H1 (cell line): ENCODE measurements around the gene ENPEP. TPM values are rescaled to one million over a fixed set of nuclear protein-coding genes. Genes with fewer than 3 reads are reported as not detected.

ENCODE experiments used
- ATF2 ChIP-seq: IDR thresholded peaks from 2 replicates; pipeline ENCODE4 v1.6.1; 2012; ENCODE audit warnings: low read length, inconsistent platforms
- CEBPB ChIP-seq: IDR thresholded peaks from 2 replicates; pipeline ENCODE4 v1.6.1; 2012; ENCODE audit warnings: low read depth, low read length
- CHD2 ChIP-seq: IDR thresholded peaks from 2 replicates; pipeline ENCODE4 v1.6.1; 2012; ENCODE audit warnings: low read length, improper control_type of control experiment
- FOSL1 ChIP-seq: IDR thresholded peaks from 2 replicates; pipeline ENCODE4 v1.6.1; 2011; ENCODE audit warnings: mild to moderate bottlenecking, low read depth, low read length, moderate library complexity; ENCODE audit not compliant: insufficient read depth
- HDAC2 ChIP-seq, 2 experiments: fragments of 300-600 bp in 1 of 2; sonication (generic) in 1 of 2; IDR thresholded peaks; 2 replicates each; pipeline ENCODE4 v1.6.1; 2011 to 2012; ENCODE audit warnings: low read depth in 2 of 2, low read length in 2 of 2, mild to moderate bottlenecking in 2 of 2, moderate library complexity in 2 of 2, borderline replicate concordance in 1 of 2, inconsistent platforms in 1 of 2
- KDM5A ChIP-seq: fragments of 200-600 bp; IDR thresholded peaks from 2 replicates; pipeline ENCODE4 v1.7.1; 2012; ENCODE audit warnings: mild to moderate bottlenecking, low read length, inconsistent platforms, mixed read lengths
- POLR2A ChIP-seq, 2 experiments: IDR thresholded peaks; 1 replicate in 1 of 2; 2 replicates in 1 of 2; pipeline ENCODE4 v1.6.1; 2011; ENCODE audit warnings: low read depth in 2 of 2, low read length in 2 of 2, mild to moderate bottlenecking in 2 of 2; ENCODE audit errors: control extremely low read depth in 1 of 2
- SIN3A ChIP-seq, 2 experiments: IDR thresholded peaks in 1 of 2; conservative IDR thresholded peaks in 1 of 2; 2 replicates each; pipeline ENCODE4 v1.6.1; 2011 to 2012; ENCODE audit warnings: low read length in 2 of 2, improper control_type of control experiment in 1 of 2, low read depth in 1 of 2, mild to moderate bottlenecking in 1 of 2
- SIRT6 ChIP-seq: IDR thresholded peaks from one replicate; pipeline ENCODE4 v1.7.1; 2012; ENCODE audit warnings: low read length, inconsistent platforms
- SIX5 ChIP-seq: IDR thresholded peaks from 2 replicates; pipeline ENCODE4 v1.6.1; 2011; ENCODE audit warnings: mild to moderate bottlenecking, low read depth, low read length
- polyA plus RNA-seq, 7 experiments: library from polyadenylated mRNA; depleted of rRNA in 3 of 7; stranded (reverse) in 5 of 7; unstranded in 2 of 7; fragments of >200 nt in 5 of 7; fragments of 200-250 nt in 2 of 7; gene quantifications; 1 replicate in 5 of 7; 2 replicates in 1 of 7; 4 replicates in 1 of 7; pipeline versions ENCODE4 v1.2.1 to v1.2.3, GENCODE V29; 2011 to 2013; ENCODE audit warnings: missing spikeins in 2 of 7, mixed read lengths in 2 of 7
- total RNA-seq: library from RNA; stranded (reverse); fragmentation: NEBNext Ultra II Directional; extraction: Animal tissue kit (Norgen Biotek cat#: 25700); gene quantifications from 2 replicates; pipeline ENCODE4 v1.2.1, GENCODE V29; 2021
- TF ChIP-seq, protein P1 (sequence below): fragments of 300-600 bp; sonication (generic); IDR thresholded peaks from 2 replicates; pipeline ENCODE4 v1.7.1; 2012; ENCODE audit warnings: low read length, moderate library complexity, mild to moderate bottlenecking, inconsistent platforms; ENCODE audit not compliant: insufficient replicate concordance

ENPEP gene
- total and polyA plus RNA-seq, 2 of the 8 experiments (the other 6 are each of a cell fraction or from before 2014, with no cell fraction given): 0.09 to 0.61 TPM

- TF ChIP-seq, protein P1, sequence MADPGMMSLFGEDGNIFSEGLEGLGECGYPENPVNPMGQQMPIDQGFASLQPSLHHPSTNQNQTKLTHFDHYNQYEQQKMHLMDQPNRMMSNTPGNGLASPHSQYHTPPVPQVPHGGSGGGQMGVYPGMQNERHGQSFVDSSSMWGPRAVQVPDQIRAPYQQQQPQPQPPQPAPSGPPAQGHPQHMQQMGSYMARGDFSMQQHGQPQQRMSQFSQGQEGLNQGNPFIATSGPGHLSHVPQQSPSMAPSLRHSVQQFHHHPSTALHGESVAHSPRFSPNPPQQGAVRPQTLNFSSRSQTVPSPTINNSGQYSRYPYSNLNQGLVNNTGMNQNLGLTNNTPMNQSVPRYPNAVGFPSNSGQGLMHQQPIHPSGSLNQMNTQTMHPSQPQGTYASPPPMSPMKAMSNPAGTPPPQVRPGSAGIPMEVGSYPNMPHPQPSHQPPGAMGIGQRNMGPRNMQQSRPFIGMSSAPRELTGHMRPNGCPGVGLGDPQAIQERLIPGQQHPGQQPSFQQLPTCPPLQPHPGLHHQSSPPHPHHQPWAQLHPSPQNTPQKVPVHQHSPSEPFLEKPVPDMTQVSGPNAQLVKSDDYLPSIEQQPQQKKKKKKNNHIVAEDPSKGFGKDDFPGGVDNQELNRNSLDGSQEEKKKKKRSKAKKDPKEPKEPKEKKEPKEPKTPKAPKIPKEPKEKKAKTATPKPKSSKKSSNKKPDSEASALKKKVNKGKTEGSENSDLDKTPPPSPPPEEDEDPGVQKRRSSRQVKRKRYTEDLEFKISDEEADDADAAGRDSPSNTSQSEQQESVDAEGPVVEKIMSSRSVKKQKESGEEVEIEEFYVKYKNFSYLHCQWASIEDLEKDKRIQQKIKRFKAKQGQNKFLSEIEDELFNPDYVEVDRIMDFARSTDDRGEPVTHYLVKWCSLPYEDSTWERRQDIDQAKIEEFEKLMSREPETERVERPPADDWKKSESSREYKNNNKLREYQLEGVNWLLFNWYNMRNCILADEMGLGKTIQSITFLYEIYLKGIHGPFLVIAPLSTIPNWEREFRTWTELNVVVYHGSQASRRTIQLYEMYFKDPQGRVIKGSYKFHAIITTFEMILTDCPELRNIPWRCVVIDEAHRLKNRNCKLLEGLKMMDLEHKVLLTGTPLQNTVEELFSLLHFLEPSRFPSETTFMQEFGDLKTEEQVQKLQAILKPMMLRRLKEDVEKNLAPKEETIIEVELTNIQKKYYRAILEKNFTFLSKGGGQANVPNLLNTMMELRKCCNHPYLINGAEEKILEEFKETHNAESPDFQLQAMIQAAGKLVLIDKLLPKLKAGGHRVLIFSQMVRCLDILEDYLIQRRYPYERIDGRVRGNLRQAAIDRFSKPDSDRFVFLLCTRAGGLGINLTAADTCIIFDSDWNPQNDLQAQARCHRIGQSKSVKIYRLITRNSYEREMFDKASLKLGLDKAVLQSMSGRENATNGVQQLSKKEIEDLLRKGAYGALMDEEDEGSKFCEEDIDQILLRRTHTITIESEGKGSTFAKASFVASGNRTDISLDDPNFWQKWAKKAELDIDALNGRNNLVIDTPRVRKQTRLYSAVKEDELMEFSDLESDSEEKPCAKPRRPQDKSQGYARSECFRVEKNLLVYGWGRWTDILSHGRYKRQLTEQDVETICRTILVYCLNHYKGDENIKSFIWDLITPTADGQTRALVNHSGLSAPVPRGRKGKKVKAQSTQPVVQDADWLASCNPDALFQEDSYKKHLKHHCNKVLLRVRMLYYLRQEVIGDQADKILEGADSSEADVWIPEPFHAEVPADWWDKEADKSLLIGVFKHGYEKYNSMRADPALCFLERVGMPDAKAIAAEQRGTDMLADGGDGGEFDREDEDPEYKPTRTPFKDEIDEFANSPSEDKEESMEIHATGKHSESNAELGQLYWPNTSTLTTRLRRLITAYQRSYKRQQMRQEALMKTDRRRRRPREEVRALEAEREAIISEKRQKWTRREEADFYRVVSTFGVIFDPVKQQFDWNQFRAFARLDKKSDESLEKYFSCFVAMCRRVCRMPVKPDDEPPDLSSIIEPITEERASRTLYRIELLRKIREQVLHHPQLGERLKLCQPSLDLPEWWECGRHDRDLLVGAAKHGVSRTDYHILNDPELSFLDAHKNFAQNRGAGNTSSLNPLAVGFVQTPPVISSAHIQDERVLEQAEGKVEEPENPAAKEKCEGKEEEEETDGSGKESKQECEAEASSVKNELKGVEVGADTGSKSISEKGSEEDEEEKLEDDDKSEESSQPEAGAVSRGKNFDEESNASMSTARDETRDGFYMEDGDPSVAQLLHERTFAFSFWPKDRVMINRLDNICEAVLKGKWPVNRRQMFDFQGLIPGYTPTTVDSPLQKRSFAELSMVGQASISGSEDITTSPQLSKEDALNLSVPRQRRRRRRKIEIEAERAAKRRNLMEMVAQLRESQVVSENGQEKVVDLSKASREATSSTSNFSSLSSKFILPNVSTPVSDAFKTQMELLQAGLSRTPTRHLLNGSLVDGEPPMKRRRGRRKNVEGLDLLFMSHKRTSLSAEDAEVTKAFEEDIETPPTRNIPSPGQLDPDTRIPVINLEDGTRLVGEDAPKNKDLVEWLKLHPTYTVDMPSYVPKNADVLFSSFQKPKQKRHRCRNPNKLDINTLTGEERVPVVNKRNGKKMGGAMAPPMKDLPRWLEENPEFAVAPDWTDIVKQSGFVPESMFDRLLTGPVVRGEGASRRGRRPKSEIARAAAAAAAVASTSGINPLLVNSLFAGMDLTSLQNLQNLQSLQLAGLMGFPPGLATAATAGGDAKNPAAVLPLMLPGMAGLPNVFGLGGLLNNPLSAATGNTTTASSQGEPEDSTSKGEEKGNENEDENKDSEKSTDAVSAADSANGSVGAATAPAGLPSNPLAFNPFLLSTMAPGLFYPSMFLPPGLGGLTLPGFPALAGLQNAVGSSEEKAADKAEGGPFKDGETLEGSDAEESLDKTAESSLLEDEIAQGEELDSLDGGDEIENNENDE: no peak
- no peak for TF ChIP-seq SIX5
- no peak for TF ChIP-seq SIRT6
- TF ChIP-seq POLR2A (IDR thresholded peaks at IDR 0.05; ENCODE audit: control extremely low read depth in 1 of 2, low read depth in 2 of 2, low read length in 2 of 2): no peak
- TF ChIP-seq KDM5A: no peak
- TF ChIP-seq CEBPB: no peak
- TF ChIP-seq CHD2: no peak
- no peak for TF ChIP-seq HDAC2 (IDR thresholded peaks at IDR 0.05; ENCODE audit: borderline replicate concordance in 1 of 2, low read depth in 2 of 2, low read length in 2 of 2)
- TF ChIP-seq SIN3A (conservative IDR thresholded peaks at IDR 0.05 in 1 of 2, IDR thresholded peaks at IDR 0.05 in 1 of 2; ENCODE audit: low read depth in 1 of 2, low read length in 2 of 2): no peak
- no peak for TF ChIP-seq FOSL1
- no peak for TF ChIP-seq ATF2
Observed at GRCh38 chr4:110553197-110553596, 77.2 kb downstream of the ENPEP start (continued).
